ENCODE measurements around the gene SUMF1. TPM values are rescaled to one million over a fixed set of nuclear protein-coding genes. Genes with fewer than 3 reads are reported as not detected.

Gene SUMF1
- total and polyA plus RNA-seq, 2 of the 4 experiments (the other 2 are of a cell fraction), result 26.3 to 38.4 TPM

- dilution Hi-C loops (cut with HindIII; ENCODE audit: low sequenced_read_pairs, unreplicated experiment) (no loop called here), in situ Hi-C loops (cut with MboI; ENCODE audit: low sequenced_read_pairs) (no loop called here), intact Hi-C loops (cut with micrococcal nuclease) (no loop called here)
- no peak overlapping the region for H2BK120ac ChIP-seq (ENCODE audit: low read depth, low read length)
- H2BK5ac ChIP-seq (ENCODE audit: low read depth, low read length, poor library complexity, severe bottlenecking), result no peak overlapping the region
- H3K23ac ChIP-seq (ENCODE audit: low read depth, low read length), result no peak overlapping the region
- TF ChIP-seq FOS (IDR thresholded peaks at IDR 0.05; ENCODE audit: low read depth, low read length) (no peak), CHD1 (IDR thresholded peaks at IDR 0.05; ENCODE audit: low read depth, low read length) (no peak), SMC3 (IDR thresholded peaks at IDR 0.05; ENCODE audit: low read depth, low read length) (no peak), POLR2A (IDR thresholded peaks at IDR 0.05; ENCODE audit: low read depth, low read length) (no peak), MAFK (IDR thresholded peaks at IDR 0.05; ENCODE audit: low read depth, low read length) (no peak), USF2 (IDR thresholded peaks at IDR 0.05; ENCODE audit: low read depth, low read length) (no peak), NFE2L2 (IDR thresholded peaks at IDR 0.05; ENCODE audit: low read depth, low read length) (no peak), ELK1 (IDR thresholded peaks at IDR 0.05; ENCODE audit: borderline replicate concordance, low read depth, low read length) (no peak), RFX5 (IDR thresholded peaks at IDR 0.05; ENCODE audit: low read depth, low read length) (no peak), CTCF (conservative IDR thresholded peaks at IDR 0.05; ENCODE audit: low read depth, low read length) (no peak), RCOR1 (IDR thresholded peaks at IDR 0.05; ENCODE audit: insufficient replicate concordance, low read length) (no peak), RAD21 (IDR thresholded peaks at IDR 0.05; ENCODE audit: low read length) (no peak), CEBPB (IDR thresholded peaks at IDR 0.05; ENCODE audit: low read depth, low read length) (no peak), BHLHE40 (IDR thresholded peaks at IDR 0.05; ENCODE audit: low read depth, low read length) (no peak), MAZ (IDR thresholded peaks at IDR 0.05; ENCODE audit: borderline replicate concordance, low read depth, low read length) (no peak), MXI1 (IDR thresholded peaks at IDR 0.05; ENCODE audit: borderline replicate concordance, low read depth, low read length) (no peak)
- no peak overlapping the region for H3K9ac ChIP-seq (ENCODE audit: low read depth, low read length)
- no peak overlapping the region for H2BK15ac ChIP-seq (ENCODE audit: low read depth, low read length)
- DNase-seq (no peak), ATAC-seq (ENCODE audit: low read depth) (no peak)
- no peak overlapping the region for H2AFZ ChIP-seq (replicated peaks; ENCODE audit: low read length, poor library complexity)
- ChIA-PET CTCF (no interaction called here), POLR2A (ENCODE audit: unreplicated experiment) (no interaction called here)
- no peaks in the 10 kb centered on the region for H3K27me3 ChIP-seq (ENCODE audit: control insufficient read depth, insufficient read depth, low read length)
- peaks cover 16% of the 10 kb centered on the region for H3K4me1 ChIP-seq (ENCODE audit: control insufficient read depth, insufficient read depth, low read length)
- H2AK5ac ChIP-seq (ENCODE audit: low read depth, low read length), result no peak overlapping the region
- H4K5ac ChIP-seq (ENCODE audit: low read depth, low read length), result no peak overlapping the region
- H2AK9ac ChIP-seq (replicated peaks; ENCODE audit: low read depth, low read length, poor library complexity), result no peak overlapping the region
- H3K56ac ChIP-seq (ENCODE audit: extremely low read depth, insufficient read depth, low read length), result no peak overlapping the region
- H3K9me1 ChIP-seq (ENCODE audit: insufficient read depth, low read length), result peaks cover 12% of the 10 kb centered on the region
- H3K9me3 ChIP-seq (ENCODE audit: control insufficient read depth, insufficient read depth, low read length), result no peaks in the 10 kb centered on the region
- no peak overlapping the region for H3K14ac ChIP-seq (replicated peaks; ENCODE audit: low read depth, low read length)
- no peak overlapping the region for H3K4me2 ChIP-seq (ENCODE audit: low read depth, low read length)
- H3K18ac ChIP-seq (ENCODE audit: low read depth, low read length), result no peak overlapping the region
- no TSS peak for BruUV-seq (replicated peaks)
- H4K8ac ChIP-seq (ENCODE audit: low read depth in 2 of 2, low read length in 2 of 2), result no peak overlapping the region
- no peak overlapping the region for H3K4ac ChIP-seq (ENCODE audit: low read depth, low read length)
- no peak overlapping the region for H3K27ac ChIP-seq (ENCODE audit: insufficient read depth, low read length)
- H4K20me1 ChIP-seq (ENCODE audit: insufficient read depth, low read length), result no peaks in the 10 kb centered on the region
- H3K79me1 ChIP-seq (ENCODE audit: low read depth in 1 of 2, low read length in 2 of 2), result peaks cover 2 to 7% of the 10 kb centered on the region in 2 experiments; a peak in 1 of 4 replicates
- no peaks in the 10 kb centered on the region for H3K36me3 ChIP-seq (ENCODE audit: control insufficient read depth, insufficient read depth, low read length)
- no peak overlapping the region for H3K4me3 ChIP-seq (ENCODE audit: insufficient read depth, low read depth, low read length)
- H2BK20ac ChIP-seq (ENCODE audit: low read depth, low read length), result no peak overlapping the region
- no peak overlapping the region for H4K91ac ChIP-seq (ENCODE audit: insufficient read depth, low read depth, low read length)
Measured at GRCh38 chr3:4425055-4425454, 42.0 kb downstream of the SUMF1 start.
